SU-DHL-6 (cell line): ENCODE results near the gene HNRNPM.

Experiments
- H2AFZ ChIP-seq: fragments of 200-600 bp; sonication (generic); 2 replicates; pipeline ENCODE4 v1.6.1; 2014; ENCODE audit warnings: low read depth, mild to moderate bottlenecking, moderate library complexity, mixed read lengths, antibody characterized with exemption, low read length; ENCODE audit not compliant: severe bottlenecking
- H3F3A ChIP-seq: fragments of 200-600 bp; shearing (Covaris generic); 2 replicates; pipeline ENCODE4 v1.6.0; 2016; ENCODE audit warnings: antibody characterized with exemption, mild to moderate bottlenecking; ENCODE audit not compliant: insufficient read depth
- H3K27ac ChIP-seq: fragments of 200-600 bp; sonication (generic); 2 replicates; pipeline ENCODE4 v1.5.1; 2016; ENCODE audit warnings: low read depth, mild to moderate bottlenecking, low read length, moderate library complexity, mixed read lengths
- H3K27me3 ChIP-seq: fragments of 200-600 bp; sonication (generic), shearing (Covaris generic); 2 replicates; pipeline ENCODE4 v1.6.0; 2014; ENCODE audit warnings: mild to moderate bottlenecking, low read length
- H3K36me3 ChIP-seq: fragments of 200-600 bp; sonication (generic); 2 replicates; pipeline ENCODE4 v1.6.1; 2014; ENCODE audit warnings: mild to moderate bottlenecking, low read length, mixed read lengths
- H3K4me2 ChIP-seq: fragments of 300-600, 200-600 bp; shearing (Covaris generic), sonication (generic); 2 replicates; pipeline ENCODE4 v1.6.0; 2014; ENCODE audit warnings: low read length, low read depth, mild to moderate bottlenecking; ENCODE audit not compliant: poor library complexity, severe bottlenecking
- H3K4me3 ChIP-seq: fragments of 200-600 bp; sonication (generic); 2 replicates; pipeline ENCODE4 v1.5.1; 2014; ENCODE audit warnings: antibody characterized with exemption, low read length, mild to moderate bottlenecking, mixed read lengths; ENCODE audit not compliant: insufficient read depth, poor library complexity, severe bottlenecking
- H3K79me2 ChIP-seq: fragments of 200-600 bp; sonication (generic); 2 replicates; pipeline ENCODE4 v1.6.1; 2014; ENCODE audit warnings: mild to moderate bottlenecking, low read length, moderate library complexity; ENCODE audit not compliant: insufficient read depth
- H3K9ac ChIP-seq: fragments of 200-600 bp; sonication (generic); 2 replicates; pipeline ENCODE4 v1.7.0; 2014; ENCODE audit warnings: mild to moderate bottlenecking, low read length
- H3K9me2 ChIP-seq: fragments of 200-600 bp; sonication (generic); replicated peaks from 2 replicates; pipeline ENCODE4 v1.6.1; 2014; ENCODE audit warnings: low read length; ENCODE audit not compliant: insufficient read depth
- H3K9me3 ChIP-seq: fragments of 200-600 bp; sonication (generic); 2 replicates; pipeline ENCODE4 v1.6.1; 2014; ENCODE audit warnings: low read length, mixed read lengths; ENCODE audit not compliant: insufficient read depth
- H4K20me1 ChIP-seq: fragments of 200-600 bp; sonication (generic); 2 replicates; pipeline ENCODE4 v1.6.1; 2014; ENCODE audit warnings: low read depth, mild to moderate bottlenecking, antibody characterized with exemption, low read length, moderate library complexity, mixed read lengths
- CTCF ChIP-seq: fragments of 200-600 bp; sonication (generic); IDR thresholded peaks from one replicate; pipeline ENCODE4 v1.5.1; 2017; ENCODE audit warnings: antibody characterized with exemption, mild to moderate bottlenecking, low read length, moderate library complexity; ENCODE audit not compliant: insufficient read depth, poor library complexity, severe bottlenecking
- EZH2phosphoT487 ChIP-seq: fragments of 200-600 bp; sonication (generic), shearing (Covaris generic); conservative IDR thresholded peaks from 2 replicates; pipeline ENCODE4 v1.6.1; 2018; ENCODE audit warnings: mild to moderate bottlenecking, antibody characterized with exemption, low read length, moderate library complexity, mixed read lengths

HNRNPM gene

GRCh38 chr19:8489561-8490394 is 45.0 kb downstream of the HNRNPM start:
- Histone ChIP-seq H3K27me3 (no peaks in the 10 kb centered on the region), H3K79me2 (no peaks in the 10 kb centered on the region)
- TF ChIP-seq CTCF (no peak), EZH2phosphoT487 (no peak)

GRCh38 chr19:8490395-8490760 is 45.6 kb downstream of the HNRNPM start:
- Histone ChIP-seq H3K4me2 (no peak overlapping the region), H3K79me2 (no peaks in the 10 kb centered on the region), H3K27me3 (no peaks in the 10 kb centered on the region), H3K36me3 (no peaks in the 10 kb centered on the region), H2AFZ (no peak overlapping the region), H3K9me3 (no peaks in the 10 kb centered on the region), H4K20me1 (no peaks in the 10 kb centered on the region; the same call in 1 of the 2 replicates), H3K9ac (no peak overlapping the region), H3K9me2 (no peaks in the 10 kb centered on the region), H3K27ac (no peak overlapping the region), H3F3A (no peaks in the 10 kb centered on the region), H3K4me3 (no peak overlapping the region)
- no peak for TF ChIP-seq CTCF

More at GRCh38 chr19:8489561-8490394, 45.0 kb downstream of the HNRNPM start:
- Histone ChIP-seq H4K20me1 (no peaks in the 10 kb centered on the region; the same call in 1 of the 2 replicates), H3K4me3 (no peak overlapping the region), H3K27ac (no peak overlapping the region), H3K9ac (no peak overlapping the region), H3K9me3 (no peaks in the 10 kb centered on the region), H3K36me3 (no peaks in the 10 kb centered on the region), H3K4me2 (no peak overlapping the region), H3K9me2 (no peaks in the 10 kb centered on the region), H3F3A (no peaks in the 10 kb centered on the region), H2AFZ (no peak overlapping the region)

GRCh38 chr19:8490873-8491272 is 46.1 kb downstream of the HNRNPM start:
- Histone ChIP-seq H3K27ac (no peak overlapping the region), H3F3A (no peaks in the 10 kb centered on the region), H3K9ac (no peak overlapping the region)

More at GRCh38 chr19:8490873-8491272, 46.1 kb downstream of the HNRNPM start:
- no peak overlapping the region for H3K4me2 ChIP-seq
- H4K20me1 ChIP-seq, result no peaks in the 10 kb centered on the region; the same call in 1 of the 2 replicates
- TF ChIP-seq EZH2phosphoT487 (no peak), CTCF (no peak)
- no peaks in the 10 kb centered on the region for H3K9me2 ChIP-seq
- no peak overlapping the region for H2AFZ ChIP-seq
- no peaks in the 10 kb centered on the region for H3K36me3 ChIP-seq
- H3K9me3 ChIP-seq, result no peaks in the 10 kb centered on the region
- H3K27me3 ChIP-seq, result no peaks in the 10 kb centered on the region
- H3K4me3 ChIP-seq, result no peak overlapping the region
- no peaks in the 10 kb centered on the region for H3K79me2 ChIP-seq
